MV-4-11 (cell line): ENCODE measurements around the gene TUBD1.

Source experiments
- DNase-seq: peaks from one replicate; lab custom pipeline; 2025; lab: John Stamatoyannopoulos, UW

TUBD1 gene

GRCh38 chr17:59825533-59826322 is 67.0 kb downstream of the TUBD1 start:
- DNase-seq: no peak

- no peak for DNase-seq
These were observed 76.8 kb downstream of the TUBD1 start for GRCh38 chr17:59815965-59816364.

- DNase-seq: no peak
These were observed 78.1 kb downstream of the TUBD1 start for GRCh38 chr17:59814685-59815084.

- DNase-seq: no peak
These were observed 78.5 kb downstream of the TUBD1 start for GRCh38 chr17:59814276-59814675.

- DNase-seq: peak; percentile 96
These were observed 80.6 kb downstream of the TUBD1 start for GRCh38 chr17:59812139-59812538.

- no peak for DNase-seq
These were observed 81.5 kb downstream of the TUBD1 start for GRCh38 chr17:59811209-59811608.

- DNase-seq: no peak
These were observed 81.9 kb downstream of the TUBD1 start for GRCh38 chr17:59810894-59811153.
